Right lobe of liver (tissue), 4 donors: Measurements from ENCODE around the gene NLGN1.

ENCODE experiments used
- CTCF ChIP-seq, 4 donors: fragments of 200-600 bp in 3 of 4; fragments of 450-650 bp in 1 of 4; IDR thresholded peaks; one replicate each; pipeline versions ENCODE4 v1.5.1 to v1.8.0; 2016 to 2022; ENCODE audit warnings: antibody characterized with exemption in 4 of 4, mild to moderate bottlenecking in 2 of 4
- POLR2A ChIP-seq: fragments of 450-650 bp; IDR thresholded peaks from one replicate; pipeline ENCODE4 v1.6.1; 2017; ENCODE audit warnings: antibody characterized with exemption, mild to moderate bottlenecking
- donor health status: DM: no; HTN: no; CAD: no.
- donor health status: DM: no; HTN: no; CAD: no.
- donor health status: DM: no; HTN: yes; CAD: no.

- no peak for TF ChIP-seq POLR2A
- TF ChIP-seq CTCF (IDR thresholded peaks at IDR 0.05), result no peak
Measured at GRCh38 chr3:173725507-173725906, 328.0 kb downstream of the NLGN1 start.
